K562 (cell line): Measurements from ENCODE around the gene CDS2. TPM values are rescaled to one million over a fixed set of nuclear protein-coding genes. Genes with fewer than 3 reads are reported as not detected.
A peak's percentile ranks its signal among the peaks of the same experiment; 100 is the strongest.

ENCODE experiments used
- CC2D1A ChIP-seq: fragments of 450-650 bp; IDR thresholded peaks from 2 replicates; pipeline ENCODE4 v1.6.1; 2017; ENCODE audit warnings: mild to moderate bottlenecking
- CREM ChIP-seq: IDR thresholded peaks from 2 replicates; pipeline ENCODE4 v1.6.1; 2014; ENCODE audit warnings: antibody characterized with exemption, low read depth
- FOSL1 ChIP-seq: fragments of 200-800 bp; sonication (Bioruptor generic); conservative IDR thresholded peaks from 2 replicates; pipeline ENCODE4 v1.6.1; 2016; ENCODE audit warnings: missing genetic modification characterization, missing compliant biosample characterization
- FOXK2 ChIP-seq, 2 experiments: fragments of 450-650 bp; IDR thresholded peaks in 1 of 2; conservative IDR thresholded peaks in 1 of 2; 2 replicates each; pipeline ENCODE4 v1.6.1; 2016; ENCODE audit warnings: low read depth in 2 of 2, mild to moderate bottlenecking in 1 of 2
- IRF1 ChIP-seq: sonication (generic); formaldehyde crosslinking; IDR thresholded peaks from 2 replicates; pipeline ENCODE4 v1.8.0; 2022; ENCODE audit warnings: missing genetic modification reagents, mild to moderate bottlenecking, borderline replicate concordance
- JUNB ChIP-seq: fragments of 450-650 bp; formaldehyde crosslinking; conservative IDR thresholded peaks from 2 replicates; pipeline ENCODE4 v1.4.0; 2020; ENCODE audit warnings: mild to moderate bottlenecking
- MGA ChIP-seq: fragments of 450-650 bp; IDR thresholded peaks from 2 replicates; pipeline ENCODE4 v1.6.1; 2016; ENCODE audit warnings: mild to moderate bottlenecking, moderate library complexity
- NR2C1 ChIP-seq, 2 experiments: fragments of 450-650 bp; IDR thresholded peaks; 2 replicates each; pipeline ENCODE4 v1.6.1; 2017; ENCODE audit warnings: mild to moderate bottlenecking in 2 of 2, antibody characterized with exemption in 1 of 2, inconsistent platforms in 1 of 2, missing compliant biosample characterization in 1 of 2, missing genetic modification characterization in 1 of 2
- PRMT5 ChIP-seq: sonication (generic); formaldehyde crosslinking; IDR thresholded peaks from 2 replicates; pipeline ENCODE4 v1.5.0; 2020; ENCODE audit warnings: missing genetic modification reagents
- RBM25 ChIP-seq: fragments of 200-400 bp; formaldehyde crosslinking; IDR thresholded peaks from 2 replicates; pipeline ENCODE4 v1.6.1; 2018; ENCODE audit warnings: low read length, low read depth, moderate library complexity; ENCODE audit not compliant: severe bottlenecking
- SOX6 ChIP-seq: fragments of 450-650 bp; IDR thresholded peaks from 2 replicates; pipeline ENCODE4 v1.6.1; 2014; ENCODE audit warnings: mild to moderate bottlenecking
- USF1 ChIP-seq: sonication (generic); formaldehyde crosslinking; IDR thresholded peaks from 2 replicates; pipeline ENCODE4 v1.9.0; 2022; ENCODE audit warnings: mild to moderate bottlenecking, missing genetic modification reagents
- ZNF589 ChIP-seq: fragments of 200-800 bp; sonication (Bioruptor generic); IDR thresholded peaks from 2 replicates; pipeline ENCODE4 v1.6.1; 2016; ENCODE audit warnings: low read depth, missing genetic modification characterization, missing compliant biosample characterization
- ZNF75A ChIP-seq: fragments of 450-650 bp; formaldehyde crosslinking; IDR thresholded peaks from 2 replicates; pipeline ENCODE4 v1.4.0; 2020; ENCODE audit warnings: mild to moderate bottlenecking
- ZNF766 ChIP-seq: fragments of 200-800 bp; sonication (Bioruptor generic); conservative IDR thresholded peaks from 2 replicates; pipeline ENCODE4 v1.6.1; 2016; ENCODE audit warnings: missing genetic modification characterization, missing compliant biosample characterization
- polyA plus RNA-seq, 8 experiments: library from polyadenylated mRNA; depleted of rRNA in 4 of 8; stranded (reverse) in 5 of 8; unstranded in 3 of 8; fragments of >200 nt; fragmentation: Nextera tagmentation in 2 of 8; fragmentation: Illumina TruSeq in 1 of 8; extraction: Ambion mirVana in 2 of 8; extraction: Trizol in 1 of 8; gene quantifications; 2 replicates each; pipeline versions ENCODE4 v1.2.1 to v1.2.3, GENCODE V29; 2011 to 2014; ENCODE audit warnings: inconsistent platforms in 1 of 8, missing spikeins in 1 of 8
- total RNA-seq, 7 experiments: library from RNA; depleted of rRNA in 6 of 7; stranded (reverse); fragments of >200 nt in 6 of 7; fragmentation: Illumina TruSeq in 2 of 7; extraction: Trizol in 2 of 7; gene quantifications; 2 replicates each; pipeline versions ENCODE4 v1.2.1 to v1.2.3, GENCODE V29; 2011 to 2021; ENCODE audit warnings: low replicate concordance in 1 of 7

CDS2 gene
- total and polyA plus RNA-seq, 9 of the 15 experiments (the other 6 are each of a cell fraction or from before 2014, with no cell fraction given): 6.4 to 46.4 (median 12.2) TPM

- peak; percentile 83 for TF ChIP-seq MGA
- no peak for TF ChIP-seq RBM25
- peak; percentile 47; the same call in 1 of the 2 replicates for TF ChIP-seq ZNF589 (CRISPR knock-in tag)
- peak; percentile 35; the same call in 1 of the 2 replicates for TF ChIP-seq SOX6
- no peak for TF ChIP-seq CC2D1A
- peak; percentile 58; the same call in 1 of the 2 replicates for TF ChIP-seq CREM
- no peak for TF ChIP-seq JUNB (CRISPR knock-in tag)
- no peak for TF ChIP-seq PRMT5 (CRISPR knock-in tag)
- TF ChIP-seq ZNF766: peak; percentile 59
- TF ChIP-seq FOXK2 (conservative IDR thresholded peaks at IDR 0.05 in 1 of 2, IDR thresholded peaks at IDR 0.05 in 1 of 2; ENCODE audit: low read depth in 2 of 2): 0 out of 4 replicates have a peak, but pooled peaks of 1 of the 2 experiments have one; percentile 21
- TF ChIP-seq USF1 (CRISPR knock-in tag): peak; percentile 62
- TF ChIP-seq ZNF75A (CRISPR knock-in tag): no peak
- TF ChIP-seq IRF1 (CRISPR knock-in tag): 0 out of 2 replicates have a peak, but pooled peaks have one; percentile 26
- no peak for TF ChIP-seq NR2C1 (IDR thresholded peaks at IDR 0.05)
- peak; percentile 23; the same call in 1 of the 2 replicates for TF ChIP-seq NR2C1 (tag; IDR thresholded peaks at IDR 0.05)
- TF ChIP-seq FOSL1 (tag): peak; percentile 29; the same call in 1 of the 2 replicates
Observed at GRCh38 chr20:5078399-5078958, 48.3 kb upstream of the CDS2 start (continued).
